GM18867 (cell line): Measurements from ENCODE around the gene CAMTA1.
"Not testable (repeated sequence)": the region's sequence is repeated elsewhere in the genome, so short reads cannot be mapped to it uniquely, and the experiment has no call there.

Experiments
- ATAC-seq: cut with Tn5 transposase; IDR thresholded peaks from one replicate; pipeline ENCODE4 v1.9.1; 2021; ENCODE audit warnings: mild to moderate bottlenecking, moderate library complexity; ENCODE audit not compliant: unreplicated experiment

CAMTA1 gene

DNA sequence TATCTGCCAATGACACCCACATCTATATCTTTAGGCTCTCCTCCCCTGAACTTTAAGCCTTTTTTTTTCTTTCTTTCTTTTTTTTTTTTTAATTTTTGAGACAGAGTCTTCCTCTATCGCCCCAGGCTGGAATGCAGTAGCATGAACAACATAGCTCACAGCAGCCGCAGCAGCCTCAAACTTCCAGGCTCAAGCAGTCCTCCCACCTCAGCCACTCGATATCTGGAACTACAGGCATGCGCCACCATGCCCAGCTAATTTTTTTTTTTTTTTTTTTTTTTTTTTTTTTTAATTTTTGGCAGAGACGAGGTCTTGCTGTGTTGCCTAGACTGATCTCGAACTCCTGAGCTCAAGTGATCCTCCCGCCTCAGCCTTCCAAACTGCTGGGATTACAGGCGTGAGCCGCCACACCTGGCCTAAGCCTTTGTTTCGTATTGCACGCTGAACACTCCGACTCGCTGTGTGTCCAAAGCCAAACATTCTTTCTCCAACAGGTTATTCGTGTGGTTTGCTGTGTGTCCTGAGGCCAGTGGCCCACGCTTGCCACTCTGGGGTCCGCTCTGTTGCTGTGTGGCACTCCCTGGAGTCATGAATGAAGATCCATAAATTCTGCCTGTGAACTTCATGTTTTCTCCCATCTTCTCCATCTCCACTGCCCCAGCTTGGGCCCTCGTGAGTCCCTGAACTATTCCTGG lies 119.4 kb downstream of the CAMTA1 start:
- no peak for ATAC-seq

GRCh38 chr1:6905331-6905730 lies 120.1 kb downstream of the CAMTA1 start:
- ATAC-seq, result no peak

- ATAC-seq, result no peak
Observed at GRCh38 chr1:6905790-6906189, 120.5 kb downstream of the CAMTA1 start.

- ATAC-seq, result no peak
Observed at GRCh38 chr1:6906783-6907182, 121.5 kb downstream of the CAMTA1 start.

DNA sequence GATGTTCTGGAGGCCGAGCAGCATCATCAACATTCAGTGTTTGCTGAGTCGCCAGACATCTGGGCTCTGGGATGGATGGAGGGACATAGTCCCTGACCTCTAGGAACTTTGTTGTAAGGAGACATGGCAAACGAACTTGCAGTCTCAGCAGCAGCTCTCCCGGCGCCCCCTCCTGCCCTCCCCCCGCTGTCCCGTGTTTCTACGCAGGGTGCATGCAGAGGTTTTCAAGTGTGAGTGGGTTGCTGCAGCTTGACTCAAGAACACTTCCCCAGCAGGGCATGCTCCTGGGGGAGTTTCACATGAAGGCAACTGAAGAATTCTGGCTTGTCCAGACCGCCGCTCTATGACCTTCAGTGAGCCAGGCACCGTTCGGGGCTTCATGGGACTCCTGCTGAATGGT lies 121.9 kb downstream of the CAMTA1 start:
- no peak for ATAC-seq

- no peak for ATAC-seq
Observed at GRCh38 chr1:6907676-6908434, 122.6 kb downstream of the CAMTA1 start.

DNA sequence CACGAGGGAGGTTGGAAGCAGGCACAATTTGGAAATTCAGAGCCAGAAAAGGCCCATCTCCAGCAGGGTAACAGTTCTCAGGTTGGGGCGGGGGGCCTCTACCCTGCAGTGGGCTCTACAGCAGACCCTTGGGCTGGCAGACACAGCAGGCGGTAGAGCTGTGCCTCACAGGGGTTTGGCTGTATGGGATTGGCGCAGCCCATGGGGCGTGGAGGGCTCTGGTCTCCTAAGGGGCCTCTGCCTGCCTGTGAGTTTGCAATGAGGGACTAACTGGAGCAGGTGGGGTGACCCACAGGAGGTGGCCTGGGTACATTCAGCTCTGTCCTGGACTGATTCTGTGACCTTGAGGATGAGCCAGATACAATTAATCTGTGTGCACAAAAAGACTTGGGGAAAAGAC lies 124.1 kb downstream of the CAMTA1 start:
- no peak for ATAC-seq

DNA sequence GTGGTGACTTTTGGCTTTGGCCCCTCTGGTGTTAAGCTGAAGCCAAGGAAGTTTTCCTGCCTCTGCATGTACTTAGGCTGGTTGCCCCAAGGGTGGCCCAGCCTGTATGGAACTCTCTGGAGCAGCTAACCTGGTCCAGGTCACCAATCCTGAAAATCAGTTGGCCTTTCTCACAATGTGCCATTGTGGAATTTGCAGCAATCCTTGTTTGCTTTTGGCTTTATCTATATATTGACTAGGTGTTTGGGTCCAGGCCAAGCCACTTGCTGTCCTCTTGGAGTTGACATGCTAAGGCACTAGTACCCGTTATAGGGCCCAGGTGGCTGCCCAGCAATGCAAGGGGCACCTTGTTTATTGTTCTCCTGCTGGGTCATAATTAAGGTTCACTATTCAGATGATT lies 124.6 kb downstream of the CAMTA1 start:
- ATAC-seq, result no peak

DNA sequence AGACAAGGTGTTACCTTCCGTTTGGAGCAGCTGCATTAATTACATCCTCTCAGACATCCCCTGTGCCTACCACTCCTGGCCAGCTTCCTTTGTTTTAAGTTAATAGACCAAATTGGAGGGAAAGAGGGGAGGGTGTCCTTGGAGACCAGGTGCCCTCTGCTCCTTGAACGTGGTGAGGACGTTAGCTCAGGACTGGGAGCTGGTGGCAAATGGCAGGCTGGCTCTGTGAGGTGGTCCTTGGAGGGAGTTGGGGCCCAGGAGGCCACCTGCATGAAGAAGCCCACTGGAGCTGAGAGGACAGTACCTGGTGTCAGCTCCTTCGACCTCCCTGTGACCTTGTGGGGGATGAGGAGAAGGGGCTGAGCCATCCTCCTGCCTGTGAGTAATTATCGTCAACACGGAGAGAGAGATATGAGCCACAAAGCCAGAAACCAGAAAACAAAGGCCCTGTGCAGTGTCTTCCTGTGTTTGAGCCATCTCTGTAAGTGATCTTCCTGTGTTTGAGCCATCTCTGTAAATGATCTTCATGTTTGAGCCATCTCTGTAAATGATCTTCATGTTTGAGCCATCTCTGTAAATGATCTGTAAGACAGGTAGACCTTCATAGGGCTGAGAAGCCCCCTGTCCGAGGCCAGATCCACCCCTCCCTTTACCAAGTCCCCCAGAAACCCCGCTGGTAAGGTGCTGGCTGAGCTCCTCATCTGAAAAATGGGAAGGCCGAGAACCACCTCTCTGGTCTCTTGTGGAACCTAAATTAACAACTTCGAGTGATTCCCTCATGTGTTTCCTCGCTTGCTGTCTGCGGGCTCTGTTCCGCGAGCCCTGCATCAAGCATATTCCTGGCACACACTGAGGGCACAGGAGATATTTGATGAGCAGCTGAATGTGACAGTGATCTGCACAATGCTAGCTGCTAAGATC lies 126.0 kb downstream of the CAMTA1 start:
- no peak for ATAC-seq

DNA sequence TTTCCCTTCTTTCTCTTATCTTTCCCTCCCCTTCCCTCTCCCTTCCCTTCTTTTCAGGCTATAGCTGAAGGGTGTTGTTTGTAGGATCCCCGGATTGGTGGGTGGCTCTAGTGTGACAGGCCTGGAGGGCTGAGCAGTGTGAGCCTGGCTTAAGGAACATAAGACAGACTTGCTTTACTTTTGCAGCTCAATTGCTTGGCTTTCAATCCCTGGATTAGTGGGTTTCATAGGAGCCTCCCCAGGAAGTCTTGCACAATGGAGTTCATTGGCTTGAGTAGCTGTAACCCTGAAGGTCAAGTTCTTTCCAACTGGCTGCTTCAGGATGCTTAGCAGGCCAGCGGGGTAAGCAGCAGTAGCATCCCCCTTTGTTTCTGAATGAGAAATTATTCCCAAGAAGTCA lies 126.7 kb downstream of the CAMTA1 start:
- ATAC-seq, result no peak

DNA sequence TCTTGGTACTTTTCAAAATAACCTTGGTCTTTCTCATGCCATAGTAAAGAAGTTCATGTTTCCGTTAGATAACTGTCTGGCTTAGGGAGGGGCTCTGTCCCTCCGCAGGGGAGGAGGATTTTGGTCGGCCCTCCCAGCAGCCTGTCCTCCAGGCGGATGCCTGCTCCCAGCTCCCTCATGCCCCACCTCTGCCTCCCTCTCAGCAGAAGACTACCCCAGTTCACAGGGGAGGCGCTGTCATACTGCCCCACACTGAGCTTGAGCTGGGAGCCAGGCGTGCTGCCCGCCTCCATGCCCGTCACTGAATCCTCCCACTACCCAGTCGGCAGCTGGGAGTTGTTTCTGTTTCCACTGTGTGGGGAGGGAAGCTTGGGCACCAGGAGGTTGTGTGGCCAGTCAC lies 127.3 kb downstream of the CAMTA1 start:
- ATAC-seq, result no peak

DNA sequence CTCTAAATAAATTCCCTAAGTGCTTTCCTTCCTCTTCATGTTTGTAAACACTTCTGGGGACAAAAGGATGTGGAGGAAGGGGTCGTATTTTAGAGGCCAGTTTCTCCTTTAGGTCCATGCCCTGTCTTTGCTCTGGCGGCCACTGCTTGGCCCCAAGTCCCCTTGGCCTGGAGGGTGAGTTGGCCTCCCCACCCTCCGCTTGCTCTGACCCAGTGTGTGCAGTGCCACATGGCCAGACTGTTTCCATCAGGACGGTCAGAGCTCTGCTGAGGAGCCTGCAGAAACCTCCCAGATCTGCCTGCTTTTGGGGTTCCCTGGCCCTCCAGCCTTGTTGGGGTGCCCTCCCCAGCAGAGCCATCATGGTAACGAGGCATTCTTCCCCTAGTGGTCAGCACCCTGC lies 127.8 kb downstream of the CAMTA1 start:
- ATAC-seq, result no peak

DNA sequence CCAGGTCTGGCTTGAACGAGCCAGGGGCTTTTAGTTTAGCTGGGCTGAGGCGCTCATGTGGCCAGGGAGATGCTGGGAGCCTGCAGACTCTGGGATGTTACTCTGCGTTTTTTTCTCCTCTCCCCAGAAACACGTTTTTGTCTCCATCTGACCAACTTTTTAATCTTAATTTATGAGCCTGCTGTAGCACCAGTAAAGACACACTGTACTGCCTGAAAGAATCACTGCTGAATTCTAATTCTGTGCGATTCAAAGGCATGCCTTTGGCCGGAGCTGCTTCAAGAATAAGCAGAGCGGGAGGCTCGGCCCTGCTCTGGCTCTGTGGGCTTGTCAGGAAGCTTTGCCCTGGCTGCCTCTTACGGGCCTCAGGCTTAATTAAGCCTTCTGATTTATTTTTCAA lies 129.5 kb downstream of the CAMTA1 start:
- ATAC-seq, result no peak

DNA sequence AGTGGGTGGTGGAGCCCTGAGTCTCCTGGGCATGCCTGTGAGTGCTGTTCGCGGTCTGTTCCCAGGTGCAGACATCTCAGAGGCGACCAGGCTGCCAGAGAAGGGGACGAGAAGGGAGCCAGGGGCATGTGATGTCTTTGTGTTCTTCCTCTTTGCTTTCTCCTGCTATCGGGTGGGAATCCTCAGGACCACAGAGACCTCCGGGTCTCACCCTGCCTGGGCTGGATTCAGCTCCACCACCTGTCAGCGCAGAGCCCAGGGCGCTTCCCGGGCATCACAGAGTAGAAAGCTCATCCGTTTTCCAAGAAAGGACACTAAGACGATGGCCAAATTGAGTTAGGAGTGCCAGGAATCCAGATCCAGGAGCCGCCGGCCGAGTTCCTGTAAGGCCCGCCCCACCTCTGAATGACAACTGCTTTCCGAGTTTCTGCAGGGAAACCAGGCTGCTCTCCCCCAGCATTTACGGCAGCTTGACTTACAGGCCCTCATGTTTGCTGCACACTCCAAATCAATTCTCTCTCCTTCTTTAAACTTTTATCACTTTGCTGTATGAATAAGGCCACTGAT lies 130.8 kb downstream of the CAMTA1 start:
- no peak for ATAC-seq

- ATAC-seq, result no peak
Observed at GRCh38 chr1:6917067-6917466, 131.8 kb downstream of the CAMTA1 start.

- ATAC-seq, result no peak
Observed at GRCh38 chr1:6918186-6918924, 133.1 kb downstream of the CAMTA1 start.

DNA sequence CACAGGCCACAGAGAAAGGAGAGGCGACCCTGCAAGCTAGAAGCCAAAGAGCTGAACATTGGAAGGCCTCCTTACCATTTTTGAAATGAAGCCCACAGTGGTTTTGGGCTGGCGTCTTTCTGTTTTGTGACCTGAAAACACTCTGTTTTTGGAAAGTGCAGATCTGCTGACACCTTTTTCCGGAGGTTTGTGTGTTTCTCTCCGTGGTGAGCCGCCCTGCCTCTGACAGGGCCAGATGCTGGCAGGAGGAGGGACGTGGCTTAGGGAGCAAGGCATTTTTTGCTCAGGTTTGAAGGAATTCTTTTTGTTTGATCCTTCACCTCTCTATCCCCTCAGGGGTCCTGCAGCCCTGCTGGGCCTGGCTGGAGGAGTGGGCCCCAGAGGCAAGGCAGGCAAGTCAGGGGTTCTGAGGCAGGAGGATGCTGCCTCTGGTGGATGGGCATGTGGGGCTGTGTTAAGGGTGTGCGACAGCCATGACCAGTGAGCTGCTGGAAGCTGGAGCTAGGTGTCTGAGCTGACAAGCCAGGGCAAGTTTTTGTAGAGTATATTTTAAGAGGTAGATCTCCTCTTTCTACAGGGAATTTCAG lies 133.8 kb downstream of the CAMTA1 start:
- ATAC-seq, result no peak

DNA sequence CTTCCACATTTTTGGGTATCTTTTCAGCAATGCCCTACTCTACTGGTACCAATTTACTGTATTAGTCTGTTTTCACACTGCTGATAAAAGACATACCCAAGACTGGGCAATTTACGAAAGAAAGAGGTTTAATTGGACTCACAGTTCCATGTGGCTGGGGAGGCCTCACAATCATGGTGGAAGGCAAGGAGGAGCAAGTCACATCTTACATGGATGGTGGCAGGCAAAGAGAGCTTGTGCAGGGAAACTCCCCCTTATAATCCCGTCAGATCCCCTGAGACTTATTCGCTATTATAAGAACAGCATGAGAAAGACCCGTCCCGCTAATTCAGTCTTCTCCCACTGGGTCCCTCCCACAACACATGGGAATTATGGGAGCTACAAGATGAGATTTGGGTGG lies 136.3 kb downstream of the CAMTA1 start:
- ATAC-seq, result not testable (repeated sequence)

DNA sequence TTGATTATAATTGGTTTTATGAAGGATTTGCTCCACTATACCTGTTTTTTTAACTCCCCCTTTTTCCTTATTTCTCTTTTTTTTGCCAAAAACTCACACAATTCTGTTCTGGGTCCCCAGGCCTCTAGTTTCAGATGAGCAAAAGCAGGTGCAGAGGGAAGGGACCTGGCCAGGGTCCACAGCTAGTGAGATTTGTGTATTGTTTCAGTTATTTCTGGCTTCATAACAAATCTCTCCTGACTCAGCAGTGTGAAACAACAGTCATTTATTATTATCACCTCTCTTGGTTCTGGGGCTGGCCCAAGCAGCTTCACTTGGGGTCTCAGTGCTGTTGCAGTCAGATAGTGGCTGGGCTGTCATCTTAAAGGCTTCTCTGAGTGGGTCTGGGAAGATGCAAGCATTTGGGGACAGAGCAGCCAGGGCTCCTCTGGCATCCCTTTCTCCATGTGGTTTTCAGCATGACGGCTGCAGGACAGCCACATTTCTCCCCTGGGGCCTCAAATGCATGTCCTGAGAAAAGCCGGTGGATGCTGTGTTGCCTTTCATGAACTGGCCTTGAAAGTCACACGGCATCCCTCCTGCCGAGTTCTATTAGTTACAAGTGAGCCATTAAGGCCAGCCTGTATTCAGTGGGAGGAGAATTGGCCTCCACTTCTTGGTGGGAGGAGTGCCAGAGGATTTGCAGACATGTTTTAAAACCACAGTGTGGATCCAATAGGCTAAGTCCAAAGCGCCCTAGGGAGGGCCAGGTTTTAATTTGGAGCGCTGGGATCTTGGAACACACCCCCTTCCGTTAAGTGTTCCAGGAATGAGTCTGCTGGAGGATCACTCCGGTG lies 137.1 kb downstream of the CAMTA1 start:
- no peak for ATAC-seq
